Endothelial cell (in vitro differentiated cells): ENCODE results near the gene NAPB. TPM values are rescaled to one million over a fixed set of nuclear protein-coding genes. Genes with fewer than 3 reads are reported as not detected.
A peak's percentile ranks its signal among the peaks of the same experiment; 100 is the strongest.

Source experiments
- DNase-seq: peaks from one replicate; pipeline ENCODE4 v3.0.0; 2021; ENCODE audit warnings: low spot score
- H3K27ac Mint-ChIP-seq: one replicate; pipeline ENCODE4 v1.8.0; 2021; ENCODE audit warnings: mixed read lengths, inconsistent platforms; ENCODE audit not compliant: unreplicated experiment
- H3K27me3 Mint-ChIP-seq: one replicate; pipeline ENCODE4 v1.8.0; 2021; ENCODE audit warnings: mild to moderate bottlenecking, moderate library complexity, mixed read lengths, inconsistent platforms; ENCODE audit not compliant: unreplicated experiment
- H3K36me3 Mint-ChIP-seq: one replicate; pipeline ENCODE4 v1.8.0; 2021; ENCODE audit warnings: mild to moderate bottlenecking, low read depth, mixed read lengths, inconsistent platforms; ENCODE audit not compliant: unreplicated experiment
- H3K4me1 Mint-ChIP-seq: one replicate; pipeline ENCODE4 v1.8.0; 2021; ENCODE audit warnings: mild to moderate bottlenecking, mixed read lengths, inconsistent platforms; ENCODE audit not compliant: unreplicated experiment
- H3K4me3 Mint-ChIP-seq: one replicate; pipeline ENCODE4 v1.8.0; 2021; ENCODE audit warnings: mild to moderate bottlenecking, mixed read lengths, inconsistent platforms; ENCODE audit not compliant: unreplicated experiment
- H3K9me3 Mint-ChIP-seq: one replicate; pipeline ENCODE4 v1.8.0; 2021; ENCODE audit warnings: mixed read lengths, inconsistent platforms; ENCODE audit not compliant: unreplicated experiment
- CTCF ChIP-seq: fragments of 200-600 bp; sonication (generic); IDR thresholded peaks from one replicate; pipeline ENCODE4 v1.5.0; 2021; ENCODE audit warnings: antibody characterized with exemption; ENCODE audit not compliant: unreplicated experiment
- total RNA-seq: library from RNA; stranded (reverse); fragmentation: NEBNext Ultra II Directional; extraction: Animal tissue kit (Norgen Biotek cat#: 25700); gene quantifications from one replicate; pipeline ENCODE4 v1.2.1, GENCODE V29; 2021; ENCODE audit not compliant: unreplicated experiment

Gene NAPB
- total RNA-seq, 1 donor from 2014 or later, result 9.6 TPM

DNA sequence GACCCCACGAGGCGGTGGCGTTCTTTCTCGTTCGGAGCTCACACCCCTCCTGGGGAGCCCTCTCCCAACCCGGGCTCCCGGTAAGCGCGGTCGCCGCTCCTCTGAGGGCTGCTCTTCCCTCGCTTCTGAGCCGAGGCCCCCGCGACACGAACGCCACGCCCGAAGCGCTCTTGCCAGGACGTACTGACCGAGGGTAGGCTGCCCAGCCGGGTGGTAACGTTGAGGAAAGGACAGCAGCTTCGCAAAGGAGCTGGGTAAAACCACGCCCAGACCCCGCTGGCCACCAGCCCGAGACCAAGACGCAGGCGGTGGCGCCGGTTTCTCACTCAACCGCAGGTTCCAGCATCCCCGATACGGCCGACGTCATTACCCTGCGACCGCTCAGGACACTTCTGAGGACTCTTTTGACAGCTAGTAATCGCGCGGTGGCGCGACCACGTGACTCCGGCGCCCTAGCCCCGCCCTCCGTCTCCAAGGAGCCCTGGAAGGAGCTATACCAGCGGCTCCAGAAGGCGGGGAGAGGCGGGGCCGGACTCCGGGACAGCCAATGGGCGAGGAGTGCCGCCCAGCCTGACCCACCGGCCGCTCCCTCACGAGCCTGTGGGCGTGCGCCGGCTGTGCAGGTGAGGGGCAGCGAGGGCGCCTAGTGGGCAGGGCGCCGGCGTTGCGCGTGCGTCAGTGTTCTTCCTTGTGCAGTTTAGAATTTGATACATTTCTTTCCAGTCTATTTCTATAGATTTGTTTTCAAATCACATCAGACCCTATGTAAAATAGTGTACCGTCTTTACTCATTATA is 63.3 kb downstream of the NAPB start:
- peak overlapping the region; percentile 86 for H3K27ac Mint-ChIP-seq
- TF ChIP-seq CTCF, result no peak
- peak; percentile 100 for DNase-seq
- no peaks in the 10 kb centered on the region for H3K9me3 Mint-ChIP-seq
- H3K27me3 Mint-ChIP-seq, result peaks cover 3% of the 10 kb centered on the region
- H3K36me3 Mint-ChIP-seq, result peaks cover 12% of the 10 kb centered on the region
- H3K4me3 Mint-ChIP-seq, result peak overlapping the region; percentile 91
- peaks cover 10% of the 10 kb centered on the region for H3K4me1 Mint-ChIP-seq

- H3K9me3 Mint-ChIP-seq, result no peaks in the 10 kb centered on the region
- H3K4me3 Mint-ChIP-seq, result no peak overlapping the region
- H3K27ac Mint-ChIP-seq, result no peak overlapping the region
- H3K36me3 Mint-ChIP-seq, result peaks cover 11% of the 10 kb centered on the region
- H3K4me1 Mint-ChIP-seq, result peaks cover 14% of the 10 kb centered on the region
- no peak for DNase-seq
- no peak for TF ChIP-seq CTCF
- H3K27me3 Mint-ChIP-seq, result no peaks in the 10 kb centered on the region
Measured at GRCh38 chr20:23356203-23356602, 65.1 kb downstream of the NAPB start.

- Mint-ChIP-seq H3K27me3 (peaks cover 2% of the 10 kb centered on the region), H3K4me1 (peaks cover 23% of the 10 kb centered on the region), H3K9me3 (no peaks in the 10 kb centered on the region), H3K27ac (peak overlapping the region; percentile 82), H3K4me3 (peak overlapping the region; percentile 96), H3K36me3 (peaks cover 11% of the 10 kb centered on the region)
- no peak for TF ChIP-seq CTCF
- DNase-seq, result peak; percentile 47
Measured at GRCh38 chr20:23350904-23351838, 70.1 kb downstream of the NAPB start.

DNA sequence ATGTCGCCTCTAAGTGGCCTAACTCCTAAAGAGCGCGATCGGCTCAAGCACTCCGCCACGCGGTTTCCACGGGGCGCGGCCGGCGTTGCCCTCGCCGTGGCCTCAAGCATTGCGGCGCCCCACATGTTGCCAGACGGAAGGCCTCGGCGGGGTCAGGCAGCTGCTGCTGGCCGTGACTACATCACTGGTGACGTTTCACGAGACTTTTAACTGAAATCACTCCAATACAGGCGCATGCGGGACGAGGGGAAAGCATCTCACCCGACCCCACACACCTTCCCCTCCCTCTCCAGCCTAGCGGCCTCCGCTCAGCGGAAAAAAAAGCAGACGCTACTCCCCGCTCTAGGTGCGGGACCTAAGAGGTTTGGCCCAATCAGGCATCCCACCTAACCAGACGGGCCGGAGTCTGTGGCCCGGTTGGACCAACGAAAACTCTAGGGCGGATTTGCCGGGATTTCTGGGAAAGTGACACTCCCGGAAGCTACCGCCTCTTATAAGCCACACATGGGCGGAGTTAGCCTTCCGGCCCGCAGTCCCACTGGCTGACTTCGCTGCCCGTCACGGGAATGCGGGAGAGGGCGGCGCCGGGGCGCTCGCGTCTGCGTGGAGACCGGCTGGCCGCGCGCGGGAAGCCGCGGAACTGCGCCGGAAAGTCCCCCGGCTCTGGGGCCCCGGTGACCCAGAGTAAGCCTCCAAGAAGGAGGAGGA is 70.9 kb downstream of the NAPB start, which contains the start of gene NXT1:
Gene NXT1, plus strand, starts transcription at position 596 of the 708 bp plus-strand sequence. CDS start 3,251 bp downstream, outside the sequence.
- DNase-seq, result peak; percentile 96
- H3K36me3 Mint-ChIP-seq, result peaks cover 11% of the 10 kb centered on the region
- H3K9me3 Mint-ChIP-seq, result no peaks in the 10 kb centered on the region
- peaks cover 2% of the 10 kb centered on the region for H3K27me3 Mint-ChIP-seq
- TF ChIP-seq CTCF, result no peak
- peaks cover 20% of the 10 kb centered on the region for H3K4me1 Mint-ChIP-seq
- H3K27ac Mint-ChIP-seq, result peak within 1 kb of the TSS; percentile 97
- peak within 1 kb of the TSS; percentile 96 for H3K4me3 Mint-ChIP-seq
